HepG2 (cell line): ENCODE results near the gene IL16. TPM values are rescaled to one million over a fixed set of nuclear protein-coding genes. Genes with fewer than 3 reads are reported as not detected.

Experiments
- ATAC-seq: fragments of 200-7000 bp; cut with Tn5 transposase; 3 replicates; pipeline ENCODE4 v1.9.1; 2020; ENCODE audit warnings: mild to moderate bottlenecking, moderate library complexity
- BruUV-seq: library from RNA; stranded (reverse); fragments of 400-500 nt; replicated peaks from 2 replicates; lab custom pipeline; 2021; lab: Mats Ljungman, UMichigan
- CTCF ChIA-PET: fragments of 300-600 bp; formaldehyde crosslinking; extraction: SDS; loops from one replicate; lab custom pipeline; 2021; ENCODE audit warnings: low total read pairs, inconsistent platforms, low intra/inter-chr PET ratio; lab: Yijun Ruan, JAX
- POLR2A ChIA-PET: fragments of 350-600 bp; sonication (Branson Sonifier 250); formaldehyde crosslinking; loops from one replicate; lab custom pipeline; 2020; ENCODE audit warnings: antibody characterized with exemption, inconsistent platforms; lab: Yijun Ruan, JAX
- DNase-seq: peaks from one replicate; pipeline ENCODE4 v3.0.0-alpha.2; 2015; ENCODE audit warnings: low spot score
- FAIRE-seq: peaks from 3 replicates; lab custom pipeline; 2011; peaks lifted over from hg19 to GRCh38; lab: Jason Lieb, UNC
- H2AFZ ChIP-seq: one replicate; pipeline ENCODE4 v1.6.1; 2011; ENCODE audit warnings: low read length, inconsistent platforms
- H3K27ac ChIP-seq: fragments of 300-600 bp; 3 replicates; pipeline ENCODE4 v1.8.0; 2011; ENCODE audit warnings: mixed run types, mild to moderate bottlenecking, mixed read lengths, low read length, inconsistent platforms; ENCODE audit not compliant: insufficient read depth; ENCODE audit errors: extremely low read length
- H3K27me3 ChIP-seq, 2 experiments: fragments of 200-600 bp in 1 of 2; 2 replicates in 1 of 2; 3 replicates in 1 of 2; pipeline versions ENCODE4 v1.6.0 to v1.8.0; 2011; ENCODE audit warnings: low read length in 2 of 2, mild to moderate bottlenecking in 2 of 2, moderate library complexity in 2 of 2, inconsistent platforms in 1 of 2; ENCODE audit not compliant: insufficient read depth in 2 of 2, control insufficient read depth in 1 of 2
- H3K36me3 ChIP-seq, 2 experiments: fragments of 200-600 bp in 1 of 2; replicated peaks in 1 of 2; 2 replicates in 1 of 2; 3 replicates in 1 of 2; pipeline versions ENCODE4 v1.5.1 to v1.8.0; 2011; ENCODE audit warnings: low read length in 2 of 2, inconsistent platforms in 1 of 2; ENCODE audit not compliant: insufficient read depth in 2 of 2, control insufficient read depth in 1 of 2
- H3K4me1 ChIP-seq: 2 replicates; pipeline ENCODE4 v1.5.1; 2012; ENCODE audit warnings: low read length, inconsistent platforms; ENCODE audit not compliant: insufficient read depth
- H3K4me2 ChIP-seq: 2 replicates; pipeline ENCODE4 v1.6.0; 2011; ENCODE audit warnings: low read depth, low read length, inconsistent platforms
- H3K4me3 ChIP-seq, 3 experiments: fragments of 200-600 bp in 1 of 3; sonication (generic), shearing (Covaris generic) in 1 of 3; replicated peaks in 1 of 3; 2 replicates each; pipeline ENCODE4 v1.5.1; 2011 to 2016; ENCODE audit warnings: low read length in 3 of 3, inconsistent platforms in 2 of 3, low read depth in 2 of 3, mild to moderate bottlenecking in 2 of 3, control low read depth in 1 of 3, mixed read lengths in 1 of 3; ENCODE audit not compliant: insufficient read depth in 1 of 3
- H3K79me2 ChIP-seq: one replicate; pipeline ENCODE4 v1.6.1; 2011; ENCODE audit warnings: low read length, inconsistent platforms; ENCODE audit not compliant: insufficient read depth
- H3K9ac ChIP-seq: 2 replicates; pipeline ENCODE4 v1.6.0; 2011; ENCODE audit warnings: mild to moderate bottlenecking, low read depth, low read length, inconsistent platforms; ENCODE audit not compliant: insufficient read depth
- H3K9me3 ChIP-seq: 2 replicates; pipeline ENCODE4 v1.5.1; 2012; ENCODE audit warnings: mild to moderate bottlenecking, low read length
- H4K20me1 ChIP-seq: 2 replicates; pipeline ENCODE4 v1.6.0; 2011; ENCODE audit warnings: inconsistent platforms, mild to moderate bottlenecking, low read length, moderate library complexity; ENCODE audit not compliant: insufficient read depth
- IRF2 ChIP-seq: IDR thresholded peaks from 2 replicates; pipeline ENCODE4 v1.6.1; 2018; ENCODE audit warnings: missing genetic modification reagents, missing compliant biosample characterization
- MLX ChIP-seq: IDR thresholded peaks from 2 replicates; pipeline ENCODE4 v1.6.1; 2016
- PBX3 ChIP-seq: sonication (generic); formaldehyde crosslinking; IDR thresholded peaks from 2 replicates; pipeline ENCODE4 v1.8.1; 2023; ENCODE audit warnings: missing genetic modification reagents, inconsistent platforms, borderline replicate concordance
- YY1 ChIP-seq: IDR thresholded peaks from 2 replicates; pipeline ENCODE4 v1.6.1; 2011; ENCODE audit warnings: low read length, low read depth, moderate library complexity, mild to moderate bottlenecking; ENCODE audit not compliant: insufficient read depth, insufficient replicate concordance
- ZNF292 ChIP-seq: sonication (generic); formaldehyde crosslinking; IDR thresholded peaks from 2 replicates; pipeline ENCODE4 v1.8.1; 2022; ENCODE audit warnings: mild to moderate bottlenecking, low read depth, missing genetic modification reagents, borderline replicate concordance
- ZNF326 ChIP-seq: sonication (generic); formaldehyde crosslinking; IDR thresholded peaks from 2 replicates; pipeline ENCODE4 v1.4.0; 2020; ENCODE audit warnings: missing genetic modification reagents, borderline replicate concordance
- ZNF367 ChIP-seq: sonication (generic); formaldehyde crosslinking; IDR thresholded peaks from 2 replicates; pipeline ENCODE4 v1.4.0; 2020; ENCODE audit warnings: missing genetic modification reagents, borderline replicate concordance
- ZNF614 ChIP-seq: IDR thresholded peaks from 2 replicates; pipeline ENCODE4 v1.6.1; 2018; ENCODE audit warnings: missing biosample characterization, missing genetic modification reagents, inconsistent platforms, borderline replicate concordance
- ZSCAN20 ChIP-seq: sonication (generic); formaldehyde crosslinking; IDR thresholded peaks from 2 replicates; pipeline ENCODE4 v1.4.0; 2020; ENCODE audit warnings: missing genetic modification reagents, mild to moderate bottlenecking, borderline replicate concordance
- in situ Hi-C: cut with HindIII; loops from 2 replicates; pipeline ENCODE4 v1.10.0; 2017; ENCODE audit warnings: low pct_unique_long_range_greater_than_20kb; ENCODE audit not compliant: extremely low pct_ligation_motif_present
- intact Hi-C: fragments of 100-400 bp; cut with micrococcal nuclease; formaldehyde crosslinking; loops from one replicate; pipeline ENCODE4 v1.10.0; 2022; ENCODE audit not compliant: unreplicated experiment
- polyA plus RNA-seq, 8 experiments: library from polyadenylated mRNA; depleted of rRNA in 3 of 8; stranded (reverse) in 7 of 8; unstranded in 1 of 8; fragments of >200 nt; fragmentation: Illumina TruSeq in 4 of 8; extraction: Trizol in 4 of 8; gene quantifications; 2 replicates each; pipeline versions ENCODE4 v1.2.1 to v1.2.3, GENCODE V29; 2011 to 2016; ENCODE audit warnings: low read depth in 4 of 8, missing spikeins in 1 of 8, mixed read lengths in 1 of 8; ENCODE audit not compliant: insufficient read depth in 1 of 8
- total RNA-seq, 5 experiments: library from RNA; depleted of rRNA; stranded (reverse); fragments of >200 nt; fragmentation: Illumina TruSeq; extraction: Trizol; gene quantifications; 2 replicates each; pipeline ENCODE4 v1.2.3, GENCODE V29; 2016; ENCODE audit warnings: low read depth in 1 of 5

The IL16 gene
- total and polyA plus RNA-seq, 2 of the 13 experiments (the other 11 are each of a cell fraction or from before 2014, with no cell fraction given) = 0.03 TPM; not detected in 1

- BruUV-seq = no TSS peak
- no peak for DNase-seq
- Histone ChIP-seq H3K4me2 (no peak overlapping the region), H3K4me1 (no peaks in the 10 kb centered on the region), H3K79me2 (no peaks in the 10 kb centered on the region), H3K36me3 (no peaks in the 10 kb centered on the region), H3K27me3 (no peaks in the 10 kb centered on the region; a peak in 1 of 5 replicates), H3K9me3 (no peaks in the 10 kb centered on the region), H4K20me1 (no peaks in the 10 kb centered on the region), H3K9ac (no peak overlapping the region), H2AFZ (no peak overlapping the region), H3K27ac (no peak overlapping the region), H3K4me3 (no peak overlapping the region)
- intact Hi-C loops (no loop called here), in situ Hi-C loops (no loop called here)
- no peak for TF ChIP-seq ZNF367 (CRISPR knock-in tag)
- TF ChIP-seq ZSCAN20 (CRISPR knock-in tag) = no peak
- TF ChIP-seq MLX (CRISPR knock-in tag) = no peak
- no peak for TF ChIP-seq IRF2 (CRISPR knock-in tag)
- no peak for TF ChIP-seq ZNF292 (CRISPR knock-in tag)
- no peak for TF ChIP-seq YY1
- no peak for TF ChIP-seq PBX3 (CRISPR knock-in tag)
- TF ChIP-seq ZNF614 (CRISPR knock-in tag) = no peak
- no peak for TF ChIP-seq ZNF326 (CRISPR knock-in tag)
- no peak for ATAC-seq
- FAIRE-seq = no peak
- POLR2A ChIA-PET = no interaction called here
- CTCF ChIA-PET = no interaction called here
Measured at GRCh38 chr15:81171286-81171685, 25.4 kb upstream of the IL16 start.
